DND-41 (cell line): ENCODE data around the gene C22orf15.

ENCODE experiments used
- EZH2 ChIP-seq: IDR thresholded peaks from 3 replicates; pipeline ENCODE4 v1.6.1; 2012; ENCODE audit warnings: borderline replicate concordance, low read depth, mild to moderate bottlenecking, moderate library complexity, low read length, inconsistent platforms; ENCODE audit not compliant: severe bottlenecking
- TF ChIP-seq, protein P1 (sequence below): IDR thresholded peaks from 2 replicates; pipeline ENCODE4 v1.5.1; 2012; ENCODE audit warnings: borderline replicate concordance, low read length, moderate library complexity, mild to moderate bottlenecking; ENCODE audit not compliant: poor library complexity, severe bottlenecking; ENCODE audit errors: extremely low read depth

DNA sequence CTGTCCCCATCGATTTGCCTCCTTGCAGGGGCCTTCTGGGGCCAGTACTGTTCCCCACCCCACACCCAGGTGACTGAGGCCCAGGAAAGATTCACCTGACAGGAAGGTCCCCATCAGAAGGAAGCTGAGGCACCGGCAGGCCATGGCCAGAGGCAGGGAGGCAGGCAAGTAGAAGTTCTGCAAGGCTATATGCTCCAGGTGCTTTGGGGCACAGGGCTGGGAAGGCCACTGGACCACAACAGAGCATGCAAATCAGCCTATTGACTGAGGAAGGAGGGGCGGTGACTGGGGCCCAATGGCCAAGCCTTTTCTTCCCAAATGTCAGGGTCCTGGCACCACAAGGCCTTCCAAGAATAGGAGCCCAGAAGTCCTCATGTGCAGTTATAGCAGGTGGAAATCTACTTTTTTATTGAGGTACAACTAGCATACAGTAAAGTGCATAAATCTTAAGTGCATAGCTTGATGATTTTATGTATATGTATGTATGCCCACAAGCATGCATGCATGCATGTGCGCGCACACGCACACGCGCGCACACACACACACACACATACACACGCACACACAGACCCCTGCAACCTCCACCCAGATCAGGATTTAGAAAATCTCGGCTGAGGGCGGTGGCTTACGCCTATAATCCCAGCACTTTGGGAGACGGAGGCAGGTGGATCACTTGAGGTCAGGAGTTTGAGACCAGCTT is 8.4 kb upstream of the C22orf15 start, which contains the start of gene VPREB3:
- TF ChIP-seq, protein P1, sequence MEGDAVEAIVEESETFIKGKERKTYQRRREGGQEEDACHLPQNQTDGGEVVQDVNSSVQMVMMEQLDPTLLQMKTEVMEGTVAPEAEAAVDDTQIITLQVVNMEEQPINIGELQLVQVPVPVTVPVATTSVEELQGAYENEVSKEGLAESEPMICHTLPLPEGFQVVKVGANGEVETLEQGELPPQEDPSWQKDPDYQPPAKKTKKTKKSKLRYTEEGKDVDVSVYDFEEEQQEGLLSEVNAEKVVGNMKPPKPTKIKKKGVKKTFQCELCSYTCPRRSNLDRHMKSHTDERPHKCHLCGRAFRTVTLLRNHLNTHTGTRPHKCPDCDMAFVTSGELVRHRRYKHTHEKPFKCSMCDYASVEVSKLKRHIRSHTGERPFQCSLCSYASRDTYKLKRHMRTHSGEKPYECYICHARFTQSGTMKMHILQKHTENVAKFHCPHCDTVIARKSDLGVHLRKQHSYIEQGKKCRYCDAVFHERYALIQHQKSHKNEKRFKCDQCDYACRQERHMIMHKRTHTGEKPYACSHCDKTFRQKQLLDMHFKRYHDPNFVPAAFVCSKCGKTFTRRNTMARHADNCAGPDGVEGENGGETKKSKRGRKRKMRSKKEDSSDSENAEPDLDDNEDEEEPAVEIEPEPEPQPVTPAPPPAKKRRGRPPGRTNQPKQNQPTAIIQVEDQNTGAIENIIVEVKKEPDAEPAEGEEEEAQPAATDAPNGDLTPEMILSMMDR, result no peak
- no peak for TF ChIP-seq EZH2
